ENCODE data around the gene PCBP3.

GRCh38 chr21:45916011-45916840 is 272.7 kb downstream of the PCBP3 start:
- no peak for TF ChIP-seq CTCF (IDR thresholded peaks at IDR 0.05; ENCODE audit: poor library complexity, severe bottlenecking)
- no peak for TF ChIP-seq POLR2AphosphoS5 (IDR thresholded peaks at IDR 0.05)
- no peak for TF ChIP-seq SMC3 (conservative IDR thresholded peaks at IDR 0.05; ENCODE audit: poor library complexity)
- no peak for TF ChIP-seq EP300 (conservative IDR thresholded peaks at IDR 0.05; ENCODE audit: poor library complexity, severe bottlenecking)
- no peak for TF ChIP-seq REST (IDR thresholded peaks at IDR 0.05; ENCODE audit: borderline replicate concordance)

Measured in neural cell (in vitro differentiated cells).